Testis (tissue), 2 donors: Measurements from ENCODE around the gene VSIG2.

Experiments
- CTCF ChIP-seq, 3 experiments: fragments of 450-650 bp in 2 of 3; fragments of 200-600 bp in 1 of 3; sonication (generic) in 1 of 3; IDR thresholded peaks; one replicate each; pipeline ENCODE4 v1.5.1; 2016 to 2019; ENCODE audit warnings: antibody characterized with exemption in 3 of 3, mild to moderate bottlenecking in 2 of 3, moderate library complexity in 1 of 3
- POLR2A ChIP-seq: fragments of 450-650 bp; IDR thresholded peaks from one replicate; pipeline ENCODE4 v1.6.1; 2017; ENCODE audit warnings: antibody characterized with exemption, mild to moderate bottlenecking, moderate library complexity

- TF ChIP-seq CTCF (IDR thresholded peaks at IDR 0.05) (no peak), POLR2A (no peak)
Observed at GRCh38 chr11:124751741-124752470, at the start of gene VSIG2.
